A549 treated with ZK216348 at 1 μM for 4 hours (cell line): ENCODE results near the gene MAPK8IP1. TPM values are rescaled to one million over a fixed set of nuclear protein-coding genes. Genes with fewer than 3 reads are reported as not detected.

Experiments used
- total RNA-seq: library from RNA; stranded (reverse); fragments of 200-300 nt; extraction: Qiagen RNA extraction; gene quantifications from 5 replicates; pipeline ENCODE4 v1.2.3, GENCODE V29; 2022; ENCODE audit warnings: low read depth

The MAPK8IP1 gene
- 3.9 to 6.9 TPM (median 6.7 TPM) in 5 replicates for total RNA-seq

DNA sequence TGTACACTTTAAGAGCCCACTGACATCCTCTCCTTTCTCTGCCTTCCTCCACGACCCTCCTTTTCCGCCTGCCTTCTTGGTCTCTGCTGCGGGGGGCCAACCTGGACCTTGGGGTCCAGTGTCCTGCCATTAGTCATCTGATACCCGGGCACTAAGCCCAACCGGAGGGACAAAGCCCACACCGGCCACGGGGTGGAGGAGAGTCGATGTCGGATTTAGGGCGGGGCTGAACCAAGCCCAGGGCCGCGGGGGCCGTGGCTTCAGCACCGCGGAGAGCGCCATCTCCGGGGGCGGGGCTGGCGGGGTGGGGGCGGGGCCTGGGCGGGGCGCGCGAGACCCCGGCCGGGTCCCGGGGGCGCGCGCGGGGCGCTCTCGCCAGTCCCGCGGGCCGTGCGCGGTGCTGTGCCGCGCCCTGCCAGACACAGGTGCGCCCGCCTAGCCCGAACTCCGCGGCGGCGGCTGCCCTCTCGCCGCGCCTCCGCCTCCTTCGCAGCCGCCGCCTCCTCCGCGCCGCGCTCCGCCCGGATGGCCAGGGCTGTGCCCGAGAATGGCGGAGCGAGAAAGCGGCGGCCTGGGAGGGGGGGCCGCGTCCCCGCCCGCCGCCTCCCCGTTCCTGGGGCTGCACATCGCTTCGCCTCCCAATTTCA lies at the start of gene MAPK8IP1:
Gene MAPK8IP1, plus strand, starts transcription at position 378 of the 647 bp plus-strand sequence. Its CDS starts 170 bp downstream, at position 548.

GRCh38 chr11:45846974-45847910 lies 38.2 kb upstream of the MAPK8IP1 start, which contains the start of gene CRY2:
CRY2 (plus strand) TSS chr11:45847475; CDS start chr11:45847491, 16 bp downstream.

DNA sequence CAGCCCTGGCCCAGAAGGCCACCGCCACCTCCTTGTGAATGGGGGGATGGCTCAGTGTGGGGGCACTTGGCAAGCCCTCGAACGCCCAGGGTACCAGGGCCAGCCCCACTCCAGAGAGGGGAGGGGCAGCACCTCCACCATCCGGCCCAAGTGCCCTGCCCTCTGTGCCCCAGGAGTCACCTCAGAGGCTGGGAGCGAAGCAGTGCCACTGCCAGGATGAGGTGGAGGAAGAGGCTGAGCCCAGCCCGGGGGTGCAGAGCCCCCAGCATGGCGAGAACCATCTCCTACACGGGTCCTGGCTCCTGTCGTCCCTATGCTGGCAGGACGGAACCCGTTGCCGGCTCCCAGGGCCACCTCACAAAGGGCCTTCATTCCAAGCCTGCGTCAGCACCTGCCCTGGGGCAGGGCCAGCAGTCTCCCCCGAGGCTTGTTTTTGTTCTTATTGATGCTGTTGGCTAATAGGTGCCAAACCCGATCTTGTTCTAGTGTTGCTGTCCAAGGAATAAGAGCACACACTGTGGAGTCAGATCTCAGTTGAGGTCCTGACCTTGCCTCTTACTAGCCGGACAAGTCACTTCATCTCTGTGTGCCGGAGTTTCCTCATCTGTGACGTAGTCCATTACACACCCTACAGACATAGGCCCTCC lies 21.6 kb downstream of the MAPK8IP1 start, which contains the start of gene FREY1:
Gene FREY1, minus strand, starts transcription at position 307 of the 647 bp plus-strand sequence. Its CDS starts 26 bp downstream, at position 281.

DNA sequence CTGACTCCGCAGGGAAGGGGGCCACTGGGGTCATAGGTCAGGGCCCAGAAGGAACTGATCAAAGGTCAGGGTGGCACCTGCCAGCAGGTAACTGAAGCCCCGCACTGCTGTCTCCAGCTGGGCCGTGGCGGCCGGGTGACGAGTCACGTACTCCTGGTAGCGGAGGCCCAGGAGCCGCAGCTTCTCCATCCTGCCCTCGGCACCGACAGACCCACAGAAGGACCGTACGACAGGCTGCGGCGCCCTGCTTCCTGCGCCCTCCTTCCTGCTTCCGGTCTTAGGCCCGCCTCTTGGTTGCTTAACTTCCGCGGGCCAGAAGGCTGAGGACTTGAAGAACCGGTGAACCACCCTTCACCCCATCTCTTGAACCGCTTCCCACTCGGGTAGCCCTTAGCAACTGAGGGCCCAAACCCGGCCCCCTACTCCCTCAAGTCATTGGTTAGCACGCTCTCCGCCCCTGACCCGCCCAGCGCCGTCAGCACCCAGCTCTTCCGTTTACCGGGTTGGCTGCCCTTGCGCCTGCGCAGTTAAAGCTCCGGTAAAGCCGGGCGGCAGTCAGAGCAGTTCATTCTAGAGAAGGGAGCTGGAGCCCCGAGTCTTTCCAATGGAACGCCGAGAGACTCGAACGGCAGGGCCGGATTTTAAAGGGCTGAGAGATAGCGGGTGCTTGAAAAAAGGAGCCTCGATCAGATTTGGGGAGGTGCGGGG lies 32.3 kb downstream of the MAPK8IP1 start, which contains the start of gene PEX16:
Gene PEX16, minus strand, starts transcription at position 255 of the 708 bp plus-strand sequence. Its CDS starts 66 bp downstream, at position 189.

DNA sequence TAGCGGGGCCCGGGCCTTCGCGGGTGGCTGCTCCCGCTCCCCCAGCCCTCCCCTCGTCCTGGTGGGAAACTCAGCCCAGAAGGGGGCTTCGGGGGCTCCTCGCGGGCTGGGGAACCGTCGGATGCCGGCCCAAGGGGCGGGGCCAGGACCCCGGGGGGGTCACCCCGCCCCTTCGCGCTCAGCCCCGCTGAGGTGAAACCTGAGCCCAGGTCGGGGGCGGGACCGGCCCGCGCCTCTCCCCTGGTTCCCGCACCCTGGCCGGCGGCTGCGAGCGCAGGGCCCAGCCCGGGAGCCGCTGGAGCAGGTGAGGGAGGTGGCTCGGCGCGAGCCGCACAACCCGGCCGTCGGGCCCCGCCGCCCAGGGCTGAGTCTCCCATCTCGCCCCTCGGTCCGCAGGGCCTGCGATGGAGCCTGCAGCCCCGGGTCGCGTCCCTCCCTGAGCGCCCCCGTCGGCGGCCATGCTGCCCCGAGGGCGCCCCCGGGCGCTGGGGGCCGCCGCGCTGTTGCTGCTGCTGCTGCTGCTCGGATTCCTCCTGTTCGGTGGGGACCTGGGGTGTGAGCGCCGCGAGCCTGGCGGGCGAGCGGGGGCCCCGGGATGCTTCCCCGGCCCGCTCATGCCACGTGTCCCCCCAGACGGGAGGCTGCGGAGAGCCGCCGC lies 37.1 kb downstream of the MAPK8IP1 start, which contains the start of gene LARGE2:
Gene LARGE2, plus strand, starts transcription at position 232 of the 658 bp plus-strand sequence. Its CDS starts 227 bp downstream, at position 459.

Other genes with a start within 250 kb of the MAPK8IP1 start
- 1.3 to 1.9 TPM (median 1.6 TPM) in 5 replicates for gene CHST1, start 220.0 kb upstream of the MAPK8IP1 start, total RNA-seq
- 22.1 to 35.6 TPM (median 30.7 TPM) in 5 replicates for gene SLC35C1, start 80.5 kb upstream of the MAPK8IP1 start, total RNA-seq
- 3.1 to 3.8 TPM (median 3.6 TPM) in 5 replicates for gene CRY2, start 38.2 kb upstream of the MAPK8IP1 start, total RNA-seq
- 0.20 to 0.71 TPM (median 0.44 TPM) in 4 of 5 replicates, not detected in the other for gene FREY1, start 21.6 kb downstream of the MAPK8IP1 start, total RNA-seq
- 10.8 to 21.0 TPM (median 19.1 TPM) in 5 replicates for gene PEX16, start 32.2 kb downstream of the MAPK8IP1 start, total RNA-seq
- 0.95 to 3.7 TPM (median 3.1 TPM) in 5 replicates for gene LARGE2, start 37.0 kb downstream of the MAPK8IP1 start, total RNA-seq
- 10.7 to 16.0 TPM (median 12.7 TPM) in 5 replicates for gene PHF21A, start 235.8 kb downstream of the MAPK8IP1 start, total RNA-seq